ENCODE measurements around the gene ANKS1B. TPM values are rescaled to one million over a fixed set of nuclear protein-coding genes. Genes with fewer than 3 reads are reported as not detected.

ANKS1B gene
- total RNA-seq, 6 experiments from 2014 or later = 0.31 to 0.66 (median 0.37) TPM

- Mint-ChIP-seq H3K27me3 (ENCODE audit: insufficient read depth) (no peaks in the 10 kb centered on the region), H3K27ac (no peak overlapping the region), H3K9me3 (peaks cover 26% of the 10 kb centered on the region), H3K4me1 (ENCODE audit: low read depth) (no peaks in the 10 kb centered on the region), H3K4me3 (no peak overlapping the region), H3K36me3 (ENCODE audit: low read depth) (no peaks in the 10 kb centered on the region)
- no peak for DNase-seq
- no peak for TF ChIP-seq CTCF (IDR thresholded peaks at IDR 0.05)
These were observed 873.9 kb downstream of the ANKS1B start for GRCh38 chr12:99110868-99111267.

- peaks cover 22% of the 10 kb centered on the region for H3K9me3 Mint-ChIP-seq
These were observed 874.5 kb downstream of the ANKS1B start for GRCh38 chr12:99110212-99110611.

GRCh38 chr12:99108924-99109323 is 875.8 kb downstream of the ANKS1B start:
- H3K9me3 Mint-ChIP-seq = peaks cover 25% of the 10 kb centered on the region
- no peak for DNase-seq
- H3K27ac Mint-ChIP-seq = no peak overlapping the region
- no peaks in the 10 kb centered on the region for H3K4me1 Mint-ChIP-seq (ENCODE audit: low read depth)
- TF ChIP-seq CTCF (IDR thresholded peaks at IDR 0.05) = no peak
- no peaks in the 10 kb centered on the region for H3K36me3 Mint-ChIP-seq (ENCODE audit: low read depth)
- H3K4me3 Mint-ChIP-seq = no peak overlapping the region
- H3K27me3 Mint-ChIP-seq (ENCODE audit: insufficient read depth) = no peaks in the 10 kb centered on the region

More at GRCh38 chr12:99110212-99110611, 874.5 kb downstream of the ANKS1B start:
- H3K4me1 Mint-ChIP-seq (ENCODE audit: low read depth) = no peaks in the 10 kb centered on the region
- no peaks in the 10 kb centered on the region for H3K36me3 Mint-ChIP-seq (ENCODE audit: low read depth)
- no peak for TF ChIP-seq CTCF (IDR thresholded peaks at IDR 0.05)
- no peaks in the 10 kb centered on the region for H3K27me3 Mint-ChIP-seq (ENCODE audit: insufficient read depth)
- no peak overlapping the region for H3K27ac Mint-ChIP-seq
- no peak for DNase-seq
- H3K4me3 Mint-ChIP-seq = no peak overlapping the region

- Mint-ChIP-seq H3K36me3 (ENCODE audit: low read depth) (no peaks in the 10 kb centered on the region), H3K4me1 (ENCODE audit: low read depth) (no peaks in the 10 kb centered on the region), H3K4me3 (no peak overlapping the region), H3K27me3 (ENCODE audit: insufficient read depth) (no peaks in the 10 kb centered on the region), H3K9me3 (peaks cover 38% of the 10 kb centered on the region), H3K27ac (no peak overlapping the region)
- no peak for DNase-seq
- TF ChIP-seq CTCF (IDR thresholded peaks at IDR 0.05) = no peak
These were observed 885.0 kb downstream of the ANKS1B start for GRCh38 chr12:99099786-99100185.

DNA sequence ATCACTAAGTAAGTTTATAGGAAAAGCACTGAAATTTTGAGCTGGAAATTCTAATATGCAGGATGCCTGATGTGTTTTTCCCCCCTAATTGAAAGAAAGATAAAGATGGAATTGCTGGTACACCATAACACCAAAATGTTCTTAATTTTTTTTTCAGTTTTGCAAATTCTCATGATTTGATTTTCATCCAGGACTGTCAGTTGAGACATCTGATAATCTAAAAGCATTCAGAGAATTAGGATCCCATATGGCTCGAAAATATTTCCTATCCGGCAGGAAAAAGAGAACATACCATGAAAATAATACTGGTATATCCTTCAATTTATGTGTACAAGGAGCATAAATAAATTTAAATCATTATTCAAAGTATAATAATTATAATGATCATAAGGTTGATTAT is 887.6 kb downstream of the ANKS1B start:
- Mint-ChIP-seq H3K9me3 (peaks cover 33% of the 10 kb centered on the region), H3K27ac (no peak overlapping the region), H3K27me3 (ENCODE audit: insufficient read depth) (no peaks in the 10 kb centered on the region), H3K36me3 (ENCODE audit: low read depth) (no peaks in the 10 kb centered on the region), H3K4me3 (no peak overlapping the region), H3K4me1 (ENCODE audit: low read depth) (no peaks in the 10 kb centered on the region)
- no peak for DNase-seq
- TF ChIP-seq CTCF (IDR thresholded peaks at IDR 0.05) = no peak

DNA sequence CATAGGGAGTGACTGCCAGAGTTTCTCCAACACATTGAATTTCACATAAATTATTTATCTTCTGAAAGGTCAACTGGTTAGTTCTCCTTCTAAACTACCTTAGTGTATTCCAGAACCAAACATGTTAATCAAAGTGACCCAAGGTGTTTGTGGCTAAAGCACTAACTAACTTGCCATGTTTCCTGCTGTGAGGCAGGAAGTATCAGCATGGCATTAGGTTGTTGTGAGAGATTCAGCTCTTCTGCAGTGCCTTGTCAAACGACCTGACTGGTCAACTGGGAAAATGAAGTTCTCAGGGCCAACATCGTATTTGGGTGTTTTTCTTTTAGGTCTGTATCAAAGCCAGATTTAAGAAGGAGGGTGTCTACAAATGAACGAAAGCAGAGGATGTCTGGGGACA is 891.6 kb downstream of the ANKS1B start:
- Mint-ChIP-seq H3K4me3 (no peak overlapping the region), H3K27ac (no peak overlapping the region), H3K4me1 (ENCODE audit: low read depth) (no peaks in the 10 kb centered on the region), H3K36me3 (ENCODE audit: low read depth) (no peaks in the 10 kb centered on the region), H3K9me3 (peaks cover 19% of the 10 kb centered on the region), H3K27me3 (ENCODE audit: insufficient read depth) (no peaks in the 10 kb centered on the region)
- no peak for DNase-seq
- no peak for TF ChIP-seq CTCF (IDR thresholded peaks at IDR 0.05)
